HepG2 (cell line): ENCODE data around the gene STK40. TPM values are rescaled to one million over a fixed set of nuclear protein-coding genes. Genes with fewer than 3 reads are reported as not detected.

Source experiments
- ASH2L ChIP-seq: fragments of 300-600, 200-600 bp; sonication (generic); IDR thresholded peaks from 2 replicates; pipeline ENCODE4 v1.7.0; 2017; ENCODE audit warnings: low read depth, mild to moderate bottlenecking, moderate library complexity, mixed read lengths, low read length; ENCODE audit not compliant: insufficient read length
- ATF7 ChIP-seq, 2 experiments: fragments of 450-650 bp in 1 of 2; sonication (generic) in 1 of 2; formaldehyde crosslinking in 1 of 2; IDR thresholded peaks; 2 replicates each; pipeline versions ENCODE4 v1.4.0 to v1.6.1; 2016 to 2020; ENCODE audit warnings: antibody characterized with exemption in 1 of 2, mild to moderate bottlenecking in 1 of 2, missing genetic modification reagents in 1 of 2
- FOXK2 ChIP-seq: fragments of 450-650 bp; IDR thresholded peaks from 2 replicates; pipeline ENCODE4 v1.6.1; 2016
- PRMT3 ChIP-seq: sonication (generic); formaldehyde crosslinking; IDR thresholded peaks from 2 replicates; pipeline ENCODE4 v1.8.1; 2022; ENCODE audit warnings: low read depth, mild to moderate bottlenecking, moderate library complexity, missing genetic modification reagents, borderline replicate concordance
- SP140L ChIP-seq: sonication (generic); formaldehyde crosslinking; IDR thresholded peaks from 2 replicates; pipeline ENCODE4 v1.4.0; 2020; ENCODE audit warnings: missing genetic modification reagents, borderline replicate concordance
- TAF1 ChIP-seq: sonication (generic); formaldehyde crosslinking; IDR thresholded peaks from 2 replicates; pipeline ENCODE4 v1.4.0; 2020; ENCODE audit warnings: missing genetic modification reagents
- ZBTB1 ChIP-seq: sonication (generic); formaldehyde crosslinking; IDR thresholded peaks from 2 replicates; pipeline ENCODE4 v1.4.0; 2020; ENCODE audit warnings: missing genetic modification reagents, borderline replicate concordance
- ZKSCAN1 ChIP-seq: fragments of 150-350 bp; IDR thresholded peaks from 2 replicates; pipeline ENCODE4 v1.6.1; 2014; ENCODE audit warnings: low read length
- ZMYM2 ChIP-seq: sonication (generic); formaldehyde crosslinking; IDR thresholded peaks from 2 replicates; pipeline ENCODE4 v1.8.0; 2022; ENCODE audit warnings: mild to moderate bottlenecking, missing genetic modification reagents
- ZNF124 ChIP-seq: sonication (generic); formaldehyde crosslinking; IDR thresholded peaks from 2 replicates; pipeline ENCODE4 v1.4.0; 2020; ENCODE audit warnings: missing genetic modification reagents
- ZNF235 ChIP-seq: sonication (generic); formaldehyde crosslinking; IDR thresholded peaks from 2 replicates; pipeline ENCODE4 v1.8.1; 2023; ENCODE audit warnings: mild to moderate bottlenecking, missing genetic modification reagents, borderline replicate concordance
- ZNF367 ChIP-seq: sonication (generic); formaldehyde crosslinking; IDR thresholded peaks from 2 replicates; pipeline ENCODE4 v1.4.0; 2020; ENCODE audit warnings: missing genetic modification reagents, borderline replicate concordance
- ZNF382 ChIP-seq: sonication (generic); formaldehyde crosslinking; IDR thresholded peaks from 2 replicates; pipeline ENCODE4 v1.5.0; 2020; ENCODE audit warnings: missing genetic modification reagents, mild to moderate bottlenecking, borderline replicate concordance
- ZNF768 ChIP-seq: sonication (generic); formaldehyde crosslinking; IDR thresholded peaks from 2 replicates; pipeline ENCODE4 v1.4.0; 2020; ENCODE audit warnings: missing genetic modification reagents
- ZSCAN25 ChIP-seq: sonication (generic); formaldehyde crosslinking; IDR thresholded peaks from 2 replicates; pipeline ENCODE4 v1.8.0; 2022; ENCODE audit warnings: mild to moderate bottlenecking, missing genetic modification reagents
- ZSCAN31 ChIP-seq: sonication (generic); formaldehyde crosslinking; IDR thresholded peaks from 2 replicates; pipeline ENCODE4 v1.5.0; 2020; ENCODE audit warnings: low read depth, mild to moderate bottlenecking, missing genetic modification reagents
- polyA plus RNA-seq, 8 experiments: library from polyadenylated mRNA; depleted of rRNA in 3 of 8; stranded (reverse) in 7 of 8; unstranded in 1 of 8; fragments of >200 nt; fragmentation: Illumina TruSeq in 4 of 8; extraction: Trizol in 4 of 8; gene quantifications; 2 replicates each; pipeline versions ENCODE4 v1.2.1 to v1.2.3, GENCODE V29; 2011 to 2016; ENCODE audit warnings: low read depth in 4 of 8, missing spikeins in 1 of 8, mixed read lengths in 1 of 8; ENCODE audit not compliant: insufficient read depth in 1 of 8
- total RNA-seq, 5 experiments: library from RNA; depleted of rRNA; stranded (reverse); fragments of >200 nt; fragmentation: Illumina TruSeq; extraction: Trizol; gene quantifications; 2 replicates each; pipeline ENCODE4 v1.2.3, GENCODE V29; 2016; ENCODE audit warnings: low read depth in 1 of 5
- TF ChIP-seq, protein P1 (sequence below): sonication (generic); formaldehyde crosslinking; IDR thresholded peaks from 2 replicates; pipeline ENCODE4 v1.5.0; 2020; ENCODE audit warnings: missing genetic modification reagents
- TF ChIP-seq, protein P2 (sequence below): sonication (generic); formaldehyde crosslinking; conservative IDR thresholded peaks from 2 replicates; pipeline ENCODE4 v1.8.1; 2023; ENCODE audit warnings: missing genetic modification reagents
- TF ChIP-seq, protein P3 (sequence below): sonication (generic); formaldehyde crosslinking; IDR thresholded peaks from 2 replicates; pipeline ENCODE4 v1.5.0; 2020; ENCODE audit warnings: mild to moderate bottlenecking, missing genetic modification reagents, moderate library complexity
- TF ChIP-seq, protein P4 (sequence below): sonication (generic); formaldehyde crosslinking; IDR thresholded peaks from 2 replicates; pipeline ENCODE4 v1.5.0; 2020; ENCODE audit warnings: mild to moderate bottlenecking, missing genetic modification reagents
- TF ChIP-seq, protein P5 (sequence below): sonication (generic); formaldehyde crosslinking; IDR thresholded peaks from 2 replicates; pipeline ENCODE4 v1.8.1; 2022; ENCODE audit warnings: low read depth, mild to moderate bottlenecking, missing genetic modification reagents

The STK40 gene
- total and polyA plus RNA-seq, 2 of the 13 experiments (the other 11 are each of a cell fraction or from before 2014, with no cell fraction given) = 33.8 to 35.1 TPM

DNA sequence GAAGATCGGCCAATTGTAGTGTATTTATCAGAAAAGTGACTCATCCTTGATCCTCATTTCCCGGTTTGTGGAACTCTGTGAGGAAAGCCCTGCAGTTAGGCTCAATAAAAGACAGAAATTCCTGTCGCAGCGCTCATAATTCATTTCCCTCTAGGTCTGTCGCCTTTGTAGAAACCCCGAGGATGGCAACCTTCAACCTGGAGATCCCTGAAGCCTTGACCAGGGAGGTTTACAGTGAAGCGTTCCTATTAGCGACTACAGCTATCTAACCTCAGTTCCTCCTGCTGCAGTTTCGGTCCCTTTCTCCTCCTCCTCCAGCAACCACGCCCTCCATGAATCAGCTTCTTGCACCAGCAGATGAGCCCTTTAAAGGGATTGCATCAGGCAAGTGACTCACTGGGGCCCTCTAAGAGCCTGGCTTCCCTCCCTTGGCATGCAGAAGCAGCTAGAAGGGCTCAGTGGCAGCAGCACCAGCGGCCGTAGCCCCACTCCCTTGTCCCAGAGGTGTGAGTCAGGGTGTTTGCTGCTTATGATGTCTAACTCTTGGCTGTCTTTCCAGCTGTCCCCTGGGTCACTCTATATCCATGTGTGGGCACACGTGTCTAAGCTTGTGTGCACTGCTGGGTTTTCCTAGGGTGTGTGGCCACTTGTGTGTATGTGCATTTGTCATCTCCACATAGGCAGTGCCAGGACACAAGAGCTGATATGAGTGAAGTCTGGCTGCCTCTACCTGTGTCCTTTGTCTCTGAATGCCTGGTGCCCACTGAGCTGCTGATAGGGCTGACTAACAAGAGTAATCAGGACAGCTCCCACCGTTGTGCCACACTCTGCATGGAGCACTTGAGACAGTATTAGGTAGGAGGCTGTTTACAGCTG is 779 bp upstream of the STK40 start (continued):
- TF ChIP-seq, protein P1, sequence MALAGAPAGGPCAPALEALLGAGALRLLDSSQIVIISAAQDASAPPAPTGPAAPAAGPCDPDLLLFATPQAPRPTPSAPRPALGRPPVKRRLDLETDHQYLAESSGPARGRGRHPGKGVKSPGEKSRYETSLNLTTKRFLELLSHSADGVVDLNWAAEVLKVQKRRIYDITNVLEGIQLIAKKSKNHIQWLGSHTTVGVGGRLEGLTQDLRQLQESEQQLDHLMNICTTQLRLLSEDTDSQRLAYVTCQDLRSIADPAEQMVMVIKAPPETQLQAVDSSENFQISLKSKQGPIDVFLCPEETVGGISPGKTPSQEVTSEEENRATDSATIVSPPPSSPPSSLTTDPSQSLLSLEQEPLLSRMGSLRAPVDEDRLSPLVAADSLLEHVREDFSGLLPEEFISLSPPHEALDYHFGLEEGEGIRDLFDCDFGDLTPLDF (CRISPR knock-in tag) = peak; percentile 11; the same call in 1 of the 2 replicates
- TF ChIP-seq ZKSCAN1 (no peak), TAF1 (CRISPR knock-in tag) (peak; percentile 83), ZMYM2 (CRISPR knock-in tag) (no peak), ZNF768 (CRISPR knock-in tag) (no peak), ZSCAN25 (CRISPR knock-in tag) (no peak; the same call in none of the 2 replicates), ZNF367 (peak; percentile 99), ZSCAN31 (CRISPR knock-in tag) (no peak), ASH2L (peak; percentile 68), ZNF382 (no peak), ZNF235 (CRISPR knock-in tag) (no peak), FOXK2 (no peak), ZNF124 (CRISPR knock-in tag) (no peak), PRMT3 (no peak), SP140L (CRISPR knock-in tag) (no peak), ZBTB1 (CRISPR knock-in tag) (no peak), ATF7 (IDR thresholded peaks at IDR 0.05) (peak; percentile 54; the same call in 1 of the 2 replicates), ATF7 (CRISPR knock-in tag; IDR thresholded peaks at IDR 0.05) (no peak)
- TF ChIP-seq, protein P2, sequence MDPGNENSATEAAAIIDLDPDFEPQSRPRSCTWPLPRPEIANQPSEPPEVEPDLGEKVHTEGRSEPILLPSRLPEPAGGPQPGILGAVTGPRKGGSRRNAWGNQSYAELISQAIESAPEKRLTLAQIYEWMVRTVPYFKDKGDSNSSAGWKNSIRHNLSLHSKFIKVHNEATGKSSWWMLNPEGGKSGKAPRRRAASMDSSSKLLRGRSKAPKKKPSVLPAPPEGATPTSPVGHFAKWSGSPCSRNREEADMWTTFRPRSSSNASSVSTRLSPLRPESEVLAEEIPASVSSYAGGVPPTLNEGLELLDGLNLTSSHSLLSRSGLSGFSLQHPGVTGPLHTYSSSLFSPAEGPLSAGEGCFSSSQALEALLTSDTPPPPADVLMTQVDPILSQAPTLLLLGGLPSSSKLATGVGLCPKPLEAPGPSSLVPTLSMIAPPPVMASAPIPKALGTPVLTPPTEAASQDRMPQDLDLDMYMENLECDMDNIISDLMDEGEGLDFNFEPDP = no peak
- TF ChIP-seq, protein P3, sequence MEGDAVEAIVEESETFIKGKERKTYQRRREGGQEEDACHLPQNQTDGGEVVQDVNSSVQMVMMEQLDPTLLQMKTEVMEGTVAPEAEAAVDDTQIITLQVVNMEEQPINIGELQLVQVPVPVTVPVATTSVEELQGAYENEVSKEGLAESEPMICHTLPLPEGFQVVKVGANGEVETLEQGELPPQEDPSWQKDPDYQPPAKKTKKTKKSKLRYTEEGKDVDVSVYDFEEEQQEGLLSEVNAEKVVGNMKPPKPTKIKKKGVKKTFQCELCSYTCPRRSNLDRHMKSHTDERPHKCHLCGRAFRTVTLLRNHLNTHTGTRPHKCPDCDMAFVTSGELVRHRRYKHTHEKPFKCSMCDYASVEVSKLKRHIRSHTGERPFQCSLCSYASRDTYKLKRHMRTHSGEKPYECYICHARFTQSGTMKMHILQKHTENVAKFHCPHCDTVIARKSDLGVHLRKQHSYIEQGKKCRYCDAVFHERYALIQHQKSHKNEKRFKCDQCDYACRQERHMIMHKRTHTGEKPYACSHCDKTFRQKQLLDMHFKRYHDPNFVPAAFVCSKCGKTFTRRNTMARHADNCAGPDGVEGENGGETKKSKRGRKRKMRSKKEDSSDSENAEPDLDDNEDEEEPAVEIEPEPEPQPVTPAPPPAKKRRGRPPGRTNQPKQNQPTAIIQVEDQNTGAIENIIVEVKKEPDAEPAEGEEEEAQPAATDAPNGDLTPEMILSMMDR (CRISPR knock-in tag) = peak; percentile 33
- TF ChIP-seq, protein P4, sequence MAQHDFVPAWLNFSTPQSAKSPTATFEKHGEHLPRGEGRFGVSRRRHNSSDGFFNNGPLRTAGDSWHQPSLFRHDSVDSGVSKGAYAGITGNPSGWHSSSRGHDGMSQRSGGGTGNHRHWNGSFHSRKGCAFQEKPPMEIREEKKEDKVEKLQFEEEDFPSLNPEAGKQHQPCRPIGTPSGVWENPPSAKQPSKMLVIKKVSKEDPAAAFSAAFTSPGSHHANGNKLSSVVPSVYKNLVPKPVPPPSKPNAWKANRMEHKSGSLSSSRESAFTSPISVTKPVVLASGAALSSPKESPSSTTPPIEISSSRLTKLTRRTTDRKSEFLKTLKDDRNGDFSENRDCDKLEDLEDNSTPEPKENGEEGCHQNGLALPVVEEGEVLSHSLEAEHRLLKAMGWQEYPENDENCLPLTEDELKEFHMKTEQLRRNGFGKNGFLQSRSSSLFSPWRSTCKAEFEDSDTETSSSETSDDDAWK (CRISPR knock-in tag) = no peak
- TF ChIP-seq, protein P5, sequence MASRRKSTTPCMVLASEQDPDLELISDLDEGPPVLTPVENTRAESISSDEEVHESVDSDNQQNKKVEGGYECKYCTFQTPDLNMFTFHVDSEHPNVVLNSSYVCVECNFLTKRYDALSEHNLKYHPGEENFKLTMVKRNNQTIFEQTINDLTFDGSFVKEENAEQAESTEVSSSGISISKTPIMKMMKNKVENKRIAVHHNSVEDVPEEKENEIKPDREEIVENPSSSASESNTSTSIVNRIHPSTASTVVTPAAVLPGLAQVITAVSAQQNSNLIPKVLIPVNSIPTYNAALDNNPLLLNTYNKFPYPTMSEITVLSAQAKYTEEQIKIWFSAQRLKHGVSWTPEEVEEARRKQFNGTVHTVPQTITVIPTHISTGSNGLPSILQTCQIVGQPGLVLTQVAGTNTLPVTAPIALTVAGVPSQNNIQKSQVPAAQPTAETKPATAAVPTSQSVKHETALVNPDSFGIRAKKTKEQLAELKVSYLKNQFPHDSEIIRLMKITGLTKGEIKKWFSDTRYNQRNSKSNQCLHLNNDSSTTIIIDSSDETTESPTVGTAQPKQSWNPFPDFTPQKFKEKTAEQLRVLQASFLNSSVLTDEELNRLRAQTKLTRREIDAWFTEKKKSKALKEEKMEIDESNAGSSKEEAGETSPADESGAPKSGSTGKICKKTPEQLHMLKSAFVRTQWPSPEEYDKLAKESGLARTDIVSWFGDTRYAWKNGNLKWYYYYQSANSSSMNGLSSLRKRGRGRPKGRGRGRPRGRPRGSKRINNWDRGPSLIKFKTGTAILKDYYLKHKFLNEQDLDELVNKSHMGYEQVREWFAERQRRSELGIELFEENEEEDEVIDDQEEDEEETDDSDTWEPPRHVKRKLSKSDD (CRISPR knock-in tag) = no peak
